Uterus (tissue), 4 donors: ENCODE measurements around the gene VIP. TPM values are rescaled to one million over a fixed set of nuclear protein-coding genes. Genes with fewer than 3 reads are reported as not detected.

ENCODE experiments used
- DNase-seq, 2 donors: peaks; one replicate each; pipeline ENCODE4 v3.0.0-alpha.2; 2019 to 2020
- H3K27ac ChIP-seq, 2 donors: fragments of 200-600 bp; sonication (generic); 1 replicate in 1 of 2; 2 replicates in 1 of 2; pipeline ENCODE4 v1.5.1; 2016 to 2018
- H3K27me3 ChIP-seq, 2 donors: fragments of 200-600 bp; sonication (generic); one replicate each; pipeline ENCODE4 v1.5.1; 2018 to 2019; ENCODE audit warnings: control low read depth in 1 of 2
- H3K36me3 ChIP-seq, 2 donors: fragments of 200-600 bp; sonication (generic); one replicate each; pipeline ENCODE4 v1.5.1; 2019; ENCODE audit warnings: control low read depth in 1 of 2
- H3K4me1 ChIP-seq, 2 donors: fragments of 200-600 bp; sonication (generic); one replicate each; pipeline ENCODE4 v1.5.1; 2018 to 2019; ENCODE audit warnings: control low read depth in 1 of 2
- H3K4me3 ChIP-seq, 2 donors: fragments of 200-600 bp; sonication (generic); 1 replicate in 1 of 2; 2 replicates in 1 of 2; pipeline ENCODE4 v1.5.1; 2018 to 2019; ENCODE audit warnings: mild to moderate bottlenecking in 1 of 2
- H3K9me3 ChIP-seq, 2 donors: fragments of 200-600 bp; sonication (generic); one replicate each; pipeline ENCODE4 v1.5.1; 2019; ENCODE audit warnings: control low read depth in 1 of 2
- CTCF ChIP-seq, 4 experiments: fragments of 200-600 bp in 2 of 4; fragments of 450-650 bp in 2 of 4; sonication (generic) in 2 of 4; IDR thresholded peaks; one replicate each; pipeline ENCODE4 v1.5.1; 2016 to 2019; ENCODE audit warnings: antibody characterized with exemption in 4 of 4, mild to moderate bottlenecking in 2 of 4, moderate library complexity in 1 of 4
- POLR2A ChIP-seq, 2 donors: fragments of 450-650 bp; IDR thresholded peaks; one replicate each; pipeline ENCODE4 v1.6.1; 2016; ENCODE audit warnings: antibody characterized with exemption in 2 of 2, mild to moderate bottlenecking in 1 of 2, moderate library complexity in 1 of 2
- intact Hi-C: fragments of 100-400 bp; cut with DNase I; formaldehyde crosslinking; loops from one replicate; pipeline ENCODE4 v1.15.1; 2023; ENCODE audit warnings: low total_unique reads
- total RNA-seq, 4 donors: library from RNA; depleted of rRNA in 3 of 4; stranded (reverse); fragments of >200 nt in 3 of 4; gene quantifications; one replicate each; pipeline versions ENCODE4 v1.1.0 to v1.2.4, GENCODE V29; 2014 to 2023
- donor health status: DM: yes; HTN: yes; CAD: no.

Gene VIP
- total RNA-seq, 4 donors from 2014 or later: 0.59 to 1.4 (median 1.0) TPM

GRCh38 chr6:152727507-152727906, 23.1 kb upstream of the VIP start:
- H3K4me3 ChIP-seq: no peak overlapping the region
- H3K4me1 ChIP-seq: no peaks in the 10 kb centered on the region
- TF ChIP-seq POLR2A (IDR thresholded peaks at IDR 0.05) (no peak), CTCF (IDR thresholded peaks at IDR 0.05) (no peak)
- H3K27me3 ChIP-seq: no peaks in the 10 kb centered on the region
- DNase-seq: no peak
- no peaks in the 10 kb centered on the region for H3K36me3 ChIP-seq
- no peak overlapping the region for H3K27ac ChIP-seq
- H3K9me3 ChIP-seq: no peaks in the 10 kb centered on the region
- intact Hi-C loops: no loop called here

GRCh38 chr6:152734630-152735029, 16.0 kb upstream of the VIP start:
- TF ChIP-seq CTCF (IDR thresholded peaks at IDR 0.05) (no peak), POLR2A (IDR thresholded peaks at IDR 0.05) (no peak)
- intact Hi-C loops: no loop called here
- no peaks in the 10 kb centered on the region for H3K9me3 ChIP-seq

GRCh38 chr6:152736687-152737273, 13.8 kb upstream of the VIP start:
- no peaks in the 10 kb centered on the region for H3K36me3 ChIP-seq
- no peak overlapping the region for H3K27ac ChIP-seq
- H3K4me3 ChIP-seq: no peak overlapping the region
- H3K27me3 ChIP-seq: no peaks in the 10 kb centered on the region
- DNase-seq: no peak
- H3K9me3 ChIP-seq: no peaks in the 10 kb centered on the region
- H3K4me1 ChIP-seq: no peaks in the 10 kb centered on the region
- TF ChIP-seq POLR2A (IDR thresholded peaks at IDR 0.05): no peak
- TF ChIP-seq CTCF (IDR thresholded peaks at IDR 0.05): no peak
- intact Hi-C loops: no loop called here

More at GRCh38 chr6:152734630-152735029, 16.0 kb upstream of the VIP start:
- Histone ChIP-seq H3K27ac (no peak overlapping the region), H3K4me1 (no peaks in the 10 kb centered on the region), H3K27me3 (no peaks in the 10 kb centered on the region), H3K36me3 (no peaks in the 10 kb centered on the region), H3K4me3 (no peak overlapping the region)
- DNase-seq: no peak

DNA sequence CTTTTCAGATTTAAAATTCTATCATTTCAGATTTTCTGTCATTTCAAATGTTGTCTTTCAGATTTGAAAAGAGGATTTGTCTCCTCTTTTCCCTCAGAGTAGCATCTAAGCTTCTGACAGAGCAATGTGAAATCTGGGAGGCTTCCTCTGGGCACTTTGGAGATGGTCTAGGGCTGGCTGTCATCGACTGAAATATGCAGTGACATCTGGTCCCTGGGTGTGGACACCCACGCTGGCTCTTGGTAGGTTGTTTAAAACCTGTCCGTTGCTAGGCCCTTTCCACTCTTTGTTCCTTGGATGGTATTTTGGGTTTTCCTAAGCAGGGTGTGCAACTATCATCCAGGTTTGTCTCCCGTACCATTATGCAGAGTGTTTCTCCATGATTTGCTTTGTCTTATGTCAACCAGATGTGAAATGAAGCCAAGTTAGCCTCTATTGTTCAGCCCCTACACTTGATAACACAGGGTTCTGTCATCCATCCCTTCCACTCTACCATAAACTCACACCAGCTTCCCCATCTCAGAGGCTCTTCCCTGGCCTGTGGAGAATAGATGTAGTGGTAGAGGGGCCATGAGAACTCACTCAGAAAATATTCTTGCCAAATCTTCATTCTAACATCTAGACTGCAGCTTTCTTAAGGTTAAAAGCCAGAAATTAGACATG, 5.0 kb upstream of the VIP start:
- intact Hi-C loops: no loop called here
- DNase-seq: no peak
- H3K4me1 ChIP-seq: no peaks in the 10 kb centered on the region
- no peak for TF ChIP-seq POLR2A (IDR thresholded peaks at IDR 0.05)
- no peak for TF ChIP-seq CTCF (IDR thresholded peaks at IDR 0.05)
- no peaks in the 10 kb centered on the region for H3K9me3 ChIP-seq
- H3K27me3 ChIP-seq: no peaks in the 10 kb centered on the region
- H3K4me3 ChIP-seq: no peak overlapping the region
- H3K36me3 ChIP-seq: no peaks in the 10 kb centered on the region
- no peak overlapping the region for H3K27ac ChIP-seq

DNA sequence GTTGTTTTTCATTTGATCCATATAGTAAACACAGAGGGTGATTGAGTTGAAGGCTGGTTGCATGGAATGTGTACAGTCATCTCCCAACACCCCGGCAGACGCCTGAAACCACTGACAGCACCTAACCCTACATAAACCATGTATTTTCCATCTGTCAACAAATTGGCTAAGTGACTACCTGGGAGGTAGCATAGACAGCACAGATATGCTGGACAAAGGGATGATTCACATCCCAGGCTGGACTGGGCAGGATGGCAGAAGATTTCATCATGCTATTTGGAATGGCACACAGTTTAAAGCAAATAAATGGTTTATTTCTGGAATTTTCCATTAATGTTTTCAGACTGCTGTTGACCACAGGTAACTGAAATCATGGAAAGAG, 4.4 kb upstream of the VIP start:
- Histone ChIP-seq H3K27me3 (no peaks in the 10 kb centered on the region), H3K4me3 (no peak overlapping the region), H3K4me1 (no peaks in the 10 kb centered on the region), H3K9me3 (no peaks in the 10 kb centered on the region), H3K27ac (no peak overlapping the region), H3K36me3 (no peaks in the 10 kb centered on the region)
- intact Hi-C loops: no loop called here
- no peak for DNase-seq
- TF ChIP-seq CTCF (IDR thresholded peaks at IDR 0.05) (no peak), POLR2A (IDR thresholded peaks at IDR 0.05) (no peak)
